ENCODE results near the gene ANKUB1.
"Not testable (repeated sequence)": the region's sequence is repeated elsewhere in the genome, so short reads cannot be mapped to it uniquely, and the experiment has no call there.

ANKUB1 gene

GRCh38 chr3:149792452-149793270 is at the start of gene ANKUB1:
Gene ANKUB1 (minus strand): TSS chr3:149792554. CDS start chr3:149792366, 188 bp downstream.
- DNase-seq (ENCODE audit: low read depth in 3 of 3, low spot score in 1 of 3), result no peak

- no peak for DNase-seq (ENCODE audit: low read depth in 3 of 3, low spot score in 1 of 3)
Measured at GRCh38 chr3:149839896-149840295, 47.5 kb upstream of the ANKUB1 start.

GRCh38 chr3:149839469-149839868 is 47.1 kb upstream of the ANKUB1 start:
- not testable (repeated sequence) for DNase-seq (ENCODE audit: low read depth in 3 of 3, low spot score in 1 of 3)

GRCh38 chr3:149838491-149838890 is 46.1 kb upstream of the ANKUB1 start:
- not testable (repeated sequence) for DNase-seq (ENCODE audit: low read depth in 3 of 3, low spot score in 1 of 3)

- no peak for DNase-seq (ENCODE audit: low read depth in 3 of 3, low spot score in 1 of 3)
Measured at GRCh38 chr3:149833241-149833640, 40.9 kb upstream of the ANKUB1 start.

GRCh38 chr3:149832086-149832485 is 39.7 kb upstream of the ANKUB1 start:
- DNase-seq (ENCODE audit: low read depth in 3 of 3, low spot score in 1 of 3), result no peak

GRCh38 chr3:149831321-149831720 is 39.0 kb upstream of the ANKUB1 start:
- no peak for DNase-seq (ENCODE audit: low read depth in 3 of 3, low spot score in 1 of 3)

- no peak for DNase-seq (ENCODE audit: low read depth in 3 of 3, low spot score in 1 of 3)
Measured at GRCh38 chr3:149830902-149831301, 38.5 kb upstream of the ANKUB1 start.

- DNase-seq (ENCODE audit: low read depth in 3 of 3, low spot score in 1 of 3), result not testable (repeated sequence)
Measured at GRCh38 chr3:149829631-149830030, 37.3 kb upstream of the ANKUB1 start.

GRCh38 chr3:149828390-149828789 is 36.0 kb upstream of the ANKUB1 start:
- DNase-seq (ENCODE audit: low read depth in 3 of 3, low spot score in 1 of 3), result no peak

- DNase-seq (ENCODE audit: low read depth in 3 of 3, low spot score in 1 of 3), result no peak
Measured at GRCh38 chr3:149826636-149827035, 34.3 kb upstream of the ANKUB1 start.

- no peak for DNase-seq (ENCODE audit: low read depth in 3 of 3, low spot score in 1 of 3)
Measured at GRCh38 chr3:149820183-149820582, 27.8 kb upstream of the ANKUB1 start.

- DNase-seq (ENCODE audit: low read depth in 3 of 3, low spot score in 1 of 3), result no peak
Measured at GRCh38 chr3:149819432-149819831, 27.1 kb upstream of the ANKUB1 start.

- no peak for DNase-seq (ENCODE audit: low read depth in 3 of 3, low spot score in 1 of 3)
Measured at GRCh38 chr3:149816986-149817385, 24.6 kb upstream of the ANKUB1 start.

- no peak for DNase-seq (ENCODE audit: low read depth in 3 of 3, low spot score in 1 of 3)
Measured at GRCh38 chr3:149816311-149816710, 24.0 kb upstream of the ANKUB1 start.

GRCh38 chr3:149815728-149816127 is 23.4 kb upstream of the ANKUB1 start:
- DNase-seq (ENCODE audit: low read depth in 3 of 3, low spot score in 1 of 3), result no peak

- DNase-seq (ENCODE audit: low read depth in 3 of 3, low spot score in 1 of 3), result no peak
Measured at GRCh38 chr3:149815321-149815720, 23.0 kb upstream of the ANKUB1 start.

- DNase-seq (ENCODE audit: low read depth in 3 of 3, low spot score in 1 of 3), result no peak
Measured at GRCh38 chr3:149813367-149814281, 21.3 kb upstream of the ANKUB1 start.

GRCh38 chr3:149812606-149813366 is 20.4 kb upstream of the ANKUB1 start, which contains the start of gene RNF13:
Gene RNF13 (plus strand): TSS chr3:149813215. CDS start chr3:149846027, 32,812 bp downstream.
- DNase-seq (ENCODE audit: low read depth in 3 of 3, low spot score in 1 of 3), result peak; percentile 73 to 86 (median 81)

- DNase-seq (ENCODE audit: low read depth in 3 of 3, low spot score in 1 of 3), result no peak
Measured at GRCh38 chr3:149812165-149812605, 19.8 kb upstream of the ANKUB1 start.

GRCh38 chr3:149810846-149811245 is 18.5 kb upstream of the ANKUB1 start:
- no peak for DNase-seq (ENCODE audit: low read depth in 3 of 3, low spot score in 1 of 3)

Measured in stimulated activated CD4-positive, alpha-beta T cell treated with anti-CD3 and anti-CD28 coated beads, TNF-alpha, amount 100 ng/mL, for 1 hour (primary cell).